HG02973 (cell line): ENCODE results near the gene GPR146.
"Not testable (repeated sequence)": the region's sequence is repeated elsewhere in the genome, so short reads cannot be mapped to it uniquely, and the experiment has no call there.

ENCODE experiments used
- ATAC-seq: cut with Tn5 transposase; IDR thresholded peaks from one replicate; pipeline ENCODE4 v1.9.1; 2021; ENCODE audit warnings: moderate library complexity; ENCODE audit not compliant: unreplicated experiment

Gene GPR146

DNA sequence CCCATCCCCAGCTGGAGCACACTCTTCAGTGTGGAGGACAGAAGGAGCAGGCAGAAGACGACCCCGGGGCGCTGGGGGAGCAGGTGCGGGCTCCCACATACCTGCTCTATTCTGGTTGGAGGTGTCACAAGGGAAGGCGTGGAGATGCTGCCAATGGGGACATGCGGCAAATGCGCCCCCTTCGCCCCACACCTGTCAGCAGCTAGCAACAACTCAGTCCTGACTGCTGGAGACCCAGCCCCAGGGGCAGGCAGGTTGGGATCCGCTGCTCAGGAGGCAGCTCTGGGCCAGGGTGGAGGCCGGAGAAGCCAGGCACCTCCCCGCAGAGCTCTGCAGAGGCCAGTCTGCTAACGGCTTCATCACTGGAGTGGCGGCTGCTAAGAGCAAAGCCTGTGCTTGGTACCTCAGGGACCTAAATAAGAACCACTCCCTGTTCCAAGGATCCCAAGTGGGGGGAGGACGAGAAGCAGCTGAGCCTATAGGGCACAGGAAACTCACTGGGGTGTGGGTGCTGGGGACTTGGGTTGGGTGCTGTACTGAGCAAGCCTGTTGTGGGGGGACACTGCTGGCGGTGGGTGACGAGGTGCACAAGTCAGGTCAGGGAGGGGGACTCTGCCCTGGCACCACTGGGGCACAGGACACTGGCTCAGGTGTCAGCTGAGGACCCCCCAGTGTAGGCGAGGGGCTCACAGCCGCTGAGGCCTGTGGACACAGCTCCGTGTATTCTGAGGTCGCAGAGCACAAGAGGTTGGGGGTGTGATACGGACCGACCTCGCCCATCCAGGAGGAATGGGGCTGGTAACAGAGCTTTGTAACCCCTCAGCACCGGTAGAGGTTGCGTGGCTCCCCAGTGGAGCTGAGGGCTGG, 19.2 kb upstream of the GPR146 start:
- ATAC-seq: no peak

- ATAC-seq: no peak
Observed at GRCh38 chr7:1025743-1026581, 18.4 kb upstream of the GPR146 start.

- no peak for ATAC-seq
Observed at GRCh38 chr7:1026721-1027161, 17.6 kb upstream of the GPR146 start.

DNA sequence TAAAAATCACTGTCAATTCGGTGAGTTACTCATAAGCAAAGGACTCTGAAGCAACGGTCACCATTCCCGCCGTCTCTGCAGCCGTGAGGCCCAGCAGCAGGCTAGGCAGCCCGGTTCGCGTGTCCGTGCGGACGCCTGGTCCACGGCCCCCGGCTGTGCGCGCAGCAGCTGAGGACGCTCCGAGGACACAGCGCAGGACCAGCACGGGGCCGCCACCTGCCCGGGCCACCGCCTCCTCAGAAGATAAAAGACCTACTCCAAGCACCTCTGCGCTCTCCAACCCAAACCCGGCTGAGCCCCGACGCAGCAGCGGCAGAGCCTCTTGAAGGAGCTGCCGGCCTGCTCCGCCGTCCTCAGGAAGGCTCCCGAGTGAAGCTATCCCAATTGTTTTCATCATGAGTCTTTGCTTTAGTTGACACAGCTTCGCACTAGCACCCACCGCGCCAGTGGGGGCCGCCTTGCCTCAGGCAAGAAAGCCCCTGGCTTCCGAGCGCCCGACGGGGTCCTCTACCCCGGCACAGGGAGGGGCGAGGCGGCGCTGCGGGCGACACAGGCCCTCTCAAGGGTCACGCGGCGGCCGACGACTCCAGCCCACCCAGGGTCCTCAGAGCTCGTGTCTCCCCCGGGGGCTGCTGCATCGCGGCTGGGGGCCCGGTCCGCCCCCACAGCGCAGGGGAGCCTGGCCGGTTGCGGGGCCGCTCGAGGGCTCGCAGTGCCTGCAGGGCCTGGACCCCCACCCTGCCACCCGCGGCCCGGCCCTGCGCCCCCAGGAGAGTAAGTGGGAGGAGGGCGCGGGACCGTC, 16.9 kb upstream of the GPR146 start:
- peak; percentile 0 for ATAC-seq

GRCh38 chr7:1028044-1028770, 16.1 kb upstream of the GPR146 start:
- ATAC-seq: peak; percentile 43

DNA sequence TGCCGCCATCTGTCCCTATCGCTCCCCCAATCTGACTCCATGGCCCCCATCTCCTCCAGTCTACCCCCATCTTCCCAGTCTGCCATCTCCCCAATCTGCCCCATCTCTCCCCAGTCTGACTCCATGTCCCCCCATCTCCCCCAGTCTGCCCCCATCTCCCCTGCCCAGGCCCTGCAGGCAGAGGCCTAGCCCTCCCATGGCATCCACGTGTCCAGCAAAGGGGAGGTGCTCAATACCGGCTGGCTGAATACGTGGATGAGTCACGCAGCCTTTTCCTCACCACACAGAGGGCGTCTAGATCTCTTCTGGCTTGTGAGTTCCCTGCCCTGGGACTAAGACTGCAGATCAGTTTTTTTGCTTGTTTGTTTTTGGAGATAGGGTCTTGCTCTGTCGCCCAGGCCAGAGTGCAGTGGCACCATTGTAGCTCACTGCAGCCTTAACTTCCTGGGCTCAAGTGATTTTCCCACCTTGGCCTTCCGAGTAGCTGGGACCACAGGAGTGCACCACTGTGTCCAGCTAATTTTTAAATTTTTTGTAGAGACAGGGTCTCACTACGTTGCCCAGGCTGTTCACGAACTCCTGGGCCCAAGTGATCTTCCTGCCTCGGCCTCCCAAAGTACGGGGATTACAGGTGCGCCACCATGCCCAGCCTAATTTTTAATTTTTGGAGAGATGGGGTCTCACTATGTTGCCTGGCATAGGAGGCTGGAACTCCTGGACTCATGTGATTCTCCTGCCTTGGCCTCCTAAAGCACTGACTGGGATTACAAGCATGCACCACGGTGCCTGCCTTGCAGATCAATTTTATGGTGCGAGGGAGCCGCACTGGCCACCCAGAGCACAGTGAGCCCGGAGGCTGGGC, 15.3 kb upstream of the GPR146 start:
- no peak for ATAC-seq

DNA sequence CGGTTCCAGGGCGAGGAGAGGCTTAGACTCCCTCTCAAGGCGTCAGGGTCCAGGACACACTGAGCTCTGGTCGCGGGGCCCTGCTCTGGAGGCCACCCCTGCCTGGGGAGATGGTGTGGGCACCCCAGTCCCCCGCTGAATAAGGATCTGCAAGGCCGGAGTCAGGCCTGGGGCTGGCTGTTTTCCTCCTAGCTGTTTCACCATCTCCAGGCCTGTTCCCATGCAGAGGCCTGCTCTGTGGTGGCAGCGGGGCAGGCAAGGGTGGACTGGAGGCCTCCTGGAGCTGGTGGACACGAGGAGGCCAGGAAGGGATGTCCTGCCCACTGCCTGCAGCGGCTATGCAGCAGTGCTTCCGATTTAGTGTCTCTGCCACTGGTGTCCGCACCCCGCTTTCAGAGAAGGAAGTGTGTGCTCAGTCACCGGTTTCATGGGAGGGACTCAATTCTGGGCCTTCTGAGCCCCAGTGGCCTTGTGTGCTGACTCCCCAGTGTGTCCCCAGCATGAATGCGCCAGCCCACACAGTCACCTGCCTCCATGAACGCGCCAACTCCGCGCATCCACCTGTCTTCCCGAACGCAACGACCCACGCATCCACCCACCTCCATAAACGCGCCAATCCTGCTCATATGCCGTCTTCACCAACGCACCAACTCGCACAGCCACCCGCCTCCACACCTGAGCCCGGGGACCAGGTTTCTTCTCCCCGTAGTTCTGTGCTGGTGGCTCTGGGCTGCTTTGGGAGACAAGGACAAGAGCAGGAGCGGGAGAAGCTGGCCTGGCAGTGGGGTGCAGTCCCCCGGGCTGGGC, 14.5 kb upstream of the GPR146 start:
- no peak for ATAC-seq

- ATAC-seq: no peak
Observed at GRCh38 chr7:1030444-1031070, 13.8 kb upstream of the GPR146 start.

GRCh38 chr7:1031716-1032455, 12.5 kb upstream of the GPR146 start:
- ATAC-seq: no peak

DNA sequence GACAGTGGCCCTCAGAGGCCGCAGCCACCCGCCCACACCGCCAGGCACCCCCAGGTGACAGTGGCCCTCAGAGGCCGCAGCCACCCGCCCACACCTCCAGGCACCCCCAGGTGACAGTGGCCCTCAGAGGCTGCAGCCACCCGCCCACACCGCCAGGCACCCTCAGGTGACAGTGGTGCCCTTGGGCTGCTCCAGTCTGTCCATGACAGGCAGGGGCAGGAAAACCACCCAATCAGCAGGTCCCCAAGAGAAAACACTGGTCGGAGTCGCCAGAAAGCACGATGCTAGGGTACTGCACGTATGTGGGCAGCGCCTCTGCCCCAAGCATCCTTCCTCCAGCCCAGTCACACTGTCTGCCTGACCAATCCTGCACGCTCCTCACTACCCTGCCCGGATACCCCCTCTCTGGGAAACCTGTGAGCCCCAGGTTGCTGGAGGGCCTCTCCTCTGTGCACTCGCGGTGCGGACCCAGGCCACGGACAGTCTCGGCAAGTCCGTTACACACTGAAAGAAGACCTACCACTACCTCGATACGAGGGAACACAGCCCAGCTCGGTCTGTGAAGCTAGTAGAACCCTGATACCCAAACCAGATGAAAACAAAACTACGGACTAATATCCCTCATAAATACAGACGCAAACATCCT, 11.7 kb upstream of the GPR146 start:
- no peak for ATAC-seq

GRCh38 chr7:1033546-1034145, 10.7 kb upstream of the GPR146 start:
- ATAC-seq: no peak

DNA sequence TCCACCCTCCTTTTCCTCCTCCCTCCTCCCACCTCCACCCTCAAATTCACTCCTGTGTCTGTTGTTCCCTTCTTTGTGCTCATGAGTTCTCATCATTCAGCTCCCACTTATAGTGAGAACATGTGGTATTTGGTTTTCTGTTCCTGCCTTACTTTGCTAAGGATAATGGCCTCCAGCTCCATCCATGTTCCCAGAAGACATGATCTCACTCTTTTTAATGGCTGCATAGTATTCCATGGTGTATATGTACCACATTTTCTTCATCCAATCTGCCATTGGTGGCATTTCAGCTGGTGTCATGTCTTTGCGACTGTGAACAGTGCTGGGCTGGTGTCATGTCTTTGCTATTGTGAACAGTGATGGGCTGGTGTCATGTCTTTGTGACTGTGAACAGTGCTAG, 9.6 kb upstream of the GPR146 start:
- ATAC-seq: not testable (repeated sequence)

DNA sequence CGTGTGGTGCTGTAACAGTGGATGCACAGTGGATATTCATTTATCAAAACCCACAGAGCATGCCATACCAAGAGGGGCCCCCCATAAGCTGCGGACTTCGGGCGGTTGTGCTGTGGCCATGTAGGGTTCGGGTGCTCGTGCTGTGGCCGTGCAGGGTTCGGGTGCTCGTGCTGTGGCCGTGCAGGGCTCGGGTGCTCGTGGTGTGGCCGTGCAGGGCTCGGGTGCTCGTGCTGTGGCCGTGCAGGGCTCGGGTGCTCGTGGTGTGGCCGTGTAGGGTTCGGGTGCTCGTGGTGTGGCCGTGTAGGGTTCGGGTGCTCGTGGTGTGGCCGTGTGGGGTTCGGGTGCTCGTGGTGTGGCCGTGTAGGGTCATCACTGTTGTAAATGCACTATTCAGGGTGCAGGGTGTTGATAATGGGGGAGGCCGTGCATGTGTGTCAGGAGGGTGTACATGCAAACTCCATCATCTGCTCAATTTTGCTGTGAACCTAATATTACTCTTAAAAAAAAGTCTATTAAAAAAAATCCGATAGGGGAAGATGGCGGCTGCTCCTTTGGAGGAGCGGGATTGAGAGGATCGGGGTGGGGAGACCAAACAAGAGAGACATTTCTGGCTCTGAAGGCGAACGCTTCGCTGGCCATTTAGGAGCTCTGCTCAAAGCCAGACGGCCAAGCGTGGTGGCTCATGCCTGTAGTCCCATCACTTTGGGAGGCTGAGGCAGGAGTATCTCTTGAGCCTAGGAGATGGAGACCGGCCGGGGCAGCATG, 8.0 kb upstream of the GPR146 start:
- ATAC-seq: not testable (repeated sequence)

DNA sequence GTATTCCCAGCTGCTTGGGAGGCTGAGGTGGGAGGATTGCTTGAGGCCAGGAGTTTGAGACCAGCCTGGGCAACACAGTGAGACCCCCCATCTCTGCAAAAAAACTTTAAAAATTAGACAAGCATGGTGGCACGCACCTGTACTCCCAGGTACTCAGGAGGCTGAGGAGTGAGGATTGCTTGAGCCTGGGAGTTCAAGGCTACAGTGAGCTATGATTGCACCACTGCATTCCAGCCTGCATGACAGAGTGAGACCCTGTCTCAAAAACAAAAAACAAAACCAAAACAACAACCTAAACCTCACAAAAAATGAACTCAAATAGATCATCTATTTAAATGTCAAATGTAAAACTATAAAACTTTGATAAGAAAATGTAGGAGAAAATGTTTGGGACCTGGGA, 4.1 kb upstream of the GPR146 start:
- not testable (repeated sequence) for ATAC-seq

DNA sequence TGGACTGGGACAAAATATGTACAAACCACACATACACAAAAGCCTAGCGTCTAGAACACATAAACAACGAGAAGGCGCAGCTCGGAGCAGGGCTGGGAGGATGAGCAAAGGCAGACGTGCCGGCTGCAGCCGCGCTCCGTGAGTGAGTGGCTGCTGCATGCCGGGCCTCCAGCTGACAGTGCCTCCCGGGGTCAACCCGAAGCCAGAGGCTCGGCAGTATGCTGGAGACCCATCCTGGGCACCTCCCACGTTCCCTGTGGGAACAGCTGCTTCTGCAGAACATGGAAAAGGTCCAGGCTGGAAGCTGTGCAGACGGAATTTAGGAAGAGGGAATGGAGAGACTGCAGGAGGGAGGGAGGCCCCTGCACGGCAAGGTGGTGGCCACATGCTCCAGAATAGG, 3.6 kb upstream of the GPR146 start:
- ATAC-seq: no peak
